DMS114 treated with DMSO at 0.1 percent for 48 hours (cell line): ENCODE data around the gene CFHR1.
"Not testable (repeated sequence)": the region's sequence is repeated elsewhere in the genome, so short reads cannot be mapped to it uniquely, and the experiment has no call there.

Experiments
- DNase-seq: peaks from one replicate; lab custom pipeline; 2025; ENCODE audit not compliant: unreplicated experiment; lab: John Stamatoyannopoulos, UW

The CFHR1 gene

DNA sequence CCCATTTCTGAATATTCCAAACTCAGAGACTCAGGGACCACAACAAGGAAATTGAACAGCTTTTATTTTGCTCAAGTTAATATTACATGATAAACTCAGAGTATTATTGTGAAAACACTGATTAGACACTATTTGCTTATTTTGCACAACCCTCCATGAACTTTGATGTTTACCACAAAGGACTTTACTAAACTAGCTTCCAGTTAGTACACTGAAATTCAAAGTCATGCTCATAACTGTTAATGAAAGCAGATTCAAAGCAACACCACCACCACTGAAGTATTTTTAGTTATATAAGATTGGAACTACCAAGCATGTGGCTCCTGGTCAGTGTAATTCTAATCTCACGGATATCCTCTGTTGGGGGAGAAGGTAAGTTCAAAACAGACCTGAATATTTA lies at the start of gene CFHR1:
CFHR1 (plus strand) TSS at position 201 of the 400 bp plus-strand sequence; CDS start at position 315, 114 bp downstream.
- not testable (repeated sequence) for DNase-seq

GRCh38 chr1:196769823-196770222 lies 49.7 kb upstream of the CFHR1 start:
- not testable (repeated sequence) for DNase-seq

DNA sequence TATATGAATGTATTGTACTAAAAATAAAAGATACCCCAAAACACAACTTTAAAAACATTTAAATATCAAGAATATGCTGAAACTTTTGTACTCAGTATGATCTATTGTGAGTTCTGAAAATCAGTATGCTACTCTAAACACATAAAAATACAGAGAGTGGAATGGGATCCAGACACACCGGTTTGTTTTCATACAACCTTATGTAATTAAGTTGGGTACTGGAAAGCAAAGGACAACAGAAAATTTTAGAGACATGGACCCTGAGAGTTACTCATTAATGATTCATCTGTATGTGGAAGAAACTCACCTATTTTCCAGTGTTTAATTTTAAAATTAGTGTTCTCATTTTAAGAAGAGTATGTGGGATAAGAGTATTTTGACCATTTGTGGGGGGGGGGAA lies 45.8 kb upstream of the CFHR1 start:
- DNase-seq: no peak

GRCh38 chr1:196774175-196774574 lies 45.4 kb upstream of the CFHR1 start:
- no peak for DNase-seq

GRCh38 chr1:196774603-196775002 lies 44.9 kb upstream of the CFHR1 start, which contains the start of gene CFHR3:
Gene CFHR3, plus strand, starts transcription at chr1:196774840. Its CDS starts 47 bp downstream, at chr1:196774887.
- DNase-seq: no peak

- no peak for DNase-seq
Measured at GRCh38 chr1:196777603-196778002, 41.9 kb upstream of the CFHR1 start.

GRCh38 chr1:196779093-196779492 lies 40.4 kb upstream of the CFHR1 start:
- DNase-seq: no peak

GRCh38 chr1:196791252-196791651 lies 28.3 kb upstream of the CFHR1 start:
- DNase-seq: not testable (repeated sequence)

- not testable (repeated sequence) for DNase-seq
Measured at GRCh38 chr1:196794103-196794502, 25.4 kb upstream of the CFHR1 start.

GRCh38 chr1:196797891-196798290 lies 21.6 kb upstream of the CFHR1 start:
- DNase-seq: no peak

DNA sequence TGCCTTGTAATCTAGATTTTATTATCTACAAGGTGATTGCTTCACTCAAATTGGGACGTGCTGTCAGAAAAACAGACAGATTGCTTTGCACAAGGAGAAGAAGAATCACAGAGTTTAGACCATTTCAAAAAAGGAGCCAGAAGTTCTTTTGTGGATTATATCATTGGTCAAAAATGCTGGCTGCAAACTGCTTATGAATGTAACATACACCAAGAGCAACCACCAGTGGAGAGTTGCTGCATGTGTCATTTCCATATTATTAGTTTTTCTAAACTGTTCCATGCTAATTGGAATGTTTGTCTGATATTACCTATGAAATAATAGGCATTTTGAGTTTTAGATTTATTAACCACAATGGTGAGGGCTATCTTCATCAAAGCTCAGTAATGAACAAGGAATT lies 17.6 kb upstream of the CFHR1 start:
- not testable (repeated sequence) for DNase-seq

- no peak for DNase-seq
Measured at GRCh38 chr1:196808529-196809235, 10.8 kb upstream of the CFHR1 start.

- not testable (repeated sequence) for DNase-seq
Measured at GRCh38 chr1:196817442-196817841, 2.1 kb upstream of the CFHR1 start.

- not testable (repeated sequence) for DNase-seq
Measured at GRCh38 chr1:196827860-196828259, 8.3 kb downstream of the CFHR1 start.

- DNase-seq: not testable (repeated sequence)
Measured at GRCh38 chr1:196849613-196850492, 30.3 kb downstream of the CFHR1 start.

DNA sequence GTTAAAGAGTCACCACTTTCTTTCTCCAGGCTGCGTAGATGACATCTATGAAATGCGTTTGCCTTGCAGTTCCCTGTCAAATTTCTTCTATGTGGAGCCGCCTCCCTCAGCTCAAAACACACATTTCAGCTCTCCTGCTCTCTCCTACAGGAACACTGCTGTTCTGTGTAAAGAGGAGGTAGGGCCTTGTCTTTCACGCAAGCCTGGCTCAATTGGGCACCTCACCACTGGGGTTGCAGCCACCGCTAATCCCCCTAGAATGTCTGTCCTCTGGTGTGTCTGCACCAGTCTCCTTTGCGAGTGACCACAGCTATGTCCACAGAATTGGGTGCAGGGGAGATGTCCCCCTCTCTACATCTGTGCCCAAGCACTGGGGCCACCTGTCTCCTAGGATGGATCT lies 36.5 kb downstream of the CFHR1 start:
- DNase-seq: no peak

- DNase-seq: no peak
Measured at GRCh38 chr1:196857188-196857587, 37.7 kb downstream of the CFHR1 start.

GRCh38 chr1:196858811-196859210 lies 39.3 kb downstream of the CFHR1 start:
- DNase-seq: no peak

- no peak for DNase-seq
Measured at GRCh38 chr1:196860323-196860884, 40.9 kb downstream of the CFHR1 start.

- DNase-seq: no peak
Measured at GRCh38 chr1:196861429-196861828, 41.9 kb downstream of the CFHR1 start.

- no peak for DNase-seq
Measured at GRCh38 chr1:196866974-196867373, 47.4 kb downstream of the CFHR1 start.

- no peak for DNase-seq
Measured at GRCh38 chr1:196873385-196873784, 53.9 kb downstream of the CFHR1 start.
